ENCODE results near the gene CCDC175.

DNA sequence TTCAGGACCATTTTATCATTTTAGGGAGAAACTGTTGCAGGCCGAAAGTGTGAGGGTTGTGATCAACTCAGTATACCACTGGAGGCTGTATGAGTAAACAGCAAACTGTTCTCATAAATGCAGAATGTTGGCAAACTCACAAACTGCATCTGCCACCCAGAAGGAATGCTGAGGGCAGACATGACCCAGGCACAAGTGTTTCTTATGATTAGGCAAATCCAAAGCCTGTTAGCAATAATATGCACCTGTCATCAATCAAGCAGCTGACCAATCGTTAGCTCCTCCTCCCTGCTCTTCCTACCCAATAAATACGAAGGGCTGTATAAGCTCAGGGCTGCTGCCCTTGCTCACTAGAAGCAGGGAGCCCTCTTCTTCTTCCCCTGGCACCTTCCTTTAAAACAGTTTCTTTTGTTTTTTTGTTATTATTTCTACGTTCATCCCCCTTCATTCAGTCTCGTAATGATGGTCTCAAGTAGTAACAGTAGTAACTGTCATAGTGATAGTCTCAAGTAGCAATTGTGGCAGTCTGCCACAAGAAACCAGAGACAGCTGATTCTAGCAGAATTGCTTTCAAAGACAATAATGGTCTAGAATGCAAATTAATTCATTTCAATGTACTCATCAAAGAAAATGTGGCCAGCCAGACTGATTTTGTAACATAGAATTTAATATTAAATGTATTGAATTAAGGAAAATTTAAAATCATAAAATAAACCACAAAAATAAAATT is 15.2 kb upstream of the CCDC175 start:
- TF ChIP-seq CTCF (IDR thresholded peaks at IDR 0.05; ENCODE audit: insufficient read depth, low read length): no peak
- TF ChIP-seq POLR2AphosphoS5 (IDR thresholded peaks at IDR 0.05; ENCODE audit: low read depth): no peak

Measured in HL-60 (cell line).